GM12873 (cell line): ENCODE measurements around the gene ZFR2.

Source experiments
- TF ChIP-seq, protein P1 (sequence below): IDR thresholded peaks from 2 replicates; pipeline ENCODE4 v1.5.1; 2012; ENCODE audit warnings: low read depth, mild to moderate bottlenecking, moderate library complexity, low read length, control low read depth; ENCODE audit not compliant: insufficient read depth; ENCODE audit errors: missing control alignments

ZFR2 gene

DNA sequence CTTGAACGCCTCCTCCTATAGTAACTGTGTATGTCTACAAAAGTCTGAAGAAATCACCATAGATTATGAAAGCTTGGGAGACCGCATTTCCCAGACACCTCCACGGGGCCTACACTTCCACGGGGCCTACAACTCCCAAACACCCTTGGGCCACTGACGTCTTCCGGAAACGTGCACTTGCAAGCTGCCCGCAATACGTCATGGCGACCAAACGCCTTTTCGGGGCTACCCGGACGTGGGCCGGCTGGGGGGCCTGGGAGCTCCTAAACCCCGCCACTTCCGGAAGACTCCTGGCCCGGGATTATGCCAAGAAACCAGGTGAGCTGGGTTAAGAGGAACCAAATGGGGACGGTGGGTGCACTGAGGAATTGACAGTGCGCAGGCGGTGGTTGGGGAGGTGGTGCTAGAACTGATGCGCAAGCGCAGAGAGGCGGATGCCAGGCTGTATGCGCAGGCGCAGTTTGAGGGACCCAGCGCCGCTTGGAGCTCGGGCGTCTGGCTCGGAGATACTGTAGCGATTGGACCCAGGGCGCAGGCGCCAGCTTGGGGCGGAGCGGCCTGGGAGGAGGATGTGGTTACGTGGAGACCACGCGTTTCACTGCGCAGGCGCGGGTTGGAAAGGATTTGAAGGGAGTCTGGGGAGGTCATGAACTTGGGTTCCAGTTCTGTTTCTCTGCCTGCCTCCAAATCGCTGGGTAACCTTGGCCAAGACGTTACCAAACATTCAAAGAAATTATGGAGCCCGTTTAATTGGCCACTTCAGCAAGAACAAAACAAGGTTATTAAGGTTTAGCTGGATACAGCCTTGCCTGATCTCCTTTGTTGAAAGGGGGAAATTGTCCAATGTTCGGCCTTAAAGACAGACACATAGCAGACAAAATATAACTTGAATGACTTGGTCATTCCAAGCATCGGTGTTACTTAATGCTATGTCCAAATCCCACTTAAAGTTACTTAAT is 106.1 kb downstream of the ZFR2 start, which contains the start of gene MRPL54:
Gene MRPL54, plus strand, starts transcription at position 182 of the 959 bp plus-strand sequence. Its CDS starts 19 bp downstream, at position 201.
- TF ChIP-seq, protein P1, sequence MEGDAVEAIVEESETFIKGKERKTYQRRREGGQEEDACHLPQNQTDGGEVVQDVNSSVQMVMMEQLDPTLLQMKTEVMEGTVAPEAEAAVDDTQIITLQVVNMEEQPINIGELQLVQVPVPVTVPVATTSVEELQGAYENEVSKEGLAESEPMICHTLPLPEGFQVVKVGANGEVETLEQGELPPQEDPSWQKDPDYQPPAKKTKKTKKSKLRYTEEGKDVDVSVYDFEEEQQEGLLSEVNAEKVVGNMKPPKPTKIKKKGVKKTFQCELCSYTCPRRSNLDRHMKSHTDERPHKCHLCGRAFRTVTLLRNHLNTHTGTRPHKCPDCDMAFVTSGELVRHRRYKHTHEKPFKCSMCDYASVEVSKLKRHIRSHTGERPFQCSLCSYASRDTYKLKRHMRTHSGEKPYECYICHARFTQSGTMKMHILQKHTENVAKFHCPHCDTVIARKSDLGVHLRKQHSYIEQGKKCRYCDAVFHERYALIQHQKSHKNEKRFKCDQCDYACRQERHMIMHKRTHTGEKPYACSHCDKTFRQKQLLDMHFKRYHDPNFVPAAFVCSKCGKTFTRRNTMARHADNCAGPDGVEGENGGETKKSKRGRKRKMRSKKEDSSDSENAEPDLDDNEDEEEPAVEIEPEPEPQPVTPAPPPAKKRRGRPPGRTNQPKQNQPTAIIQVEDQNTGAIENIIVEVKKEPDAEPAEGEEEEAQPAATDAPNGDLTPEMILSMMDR, result no peak

GRCh38 chr19:3762130-3762473 is 106.7 kb downstream of the ZFR2 start:
- TF ChIP-seq, protein P1, result no peak

DNA sequence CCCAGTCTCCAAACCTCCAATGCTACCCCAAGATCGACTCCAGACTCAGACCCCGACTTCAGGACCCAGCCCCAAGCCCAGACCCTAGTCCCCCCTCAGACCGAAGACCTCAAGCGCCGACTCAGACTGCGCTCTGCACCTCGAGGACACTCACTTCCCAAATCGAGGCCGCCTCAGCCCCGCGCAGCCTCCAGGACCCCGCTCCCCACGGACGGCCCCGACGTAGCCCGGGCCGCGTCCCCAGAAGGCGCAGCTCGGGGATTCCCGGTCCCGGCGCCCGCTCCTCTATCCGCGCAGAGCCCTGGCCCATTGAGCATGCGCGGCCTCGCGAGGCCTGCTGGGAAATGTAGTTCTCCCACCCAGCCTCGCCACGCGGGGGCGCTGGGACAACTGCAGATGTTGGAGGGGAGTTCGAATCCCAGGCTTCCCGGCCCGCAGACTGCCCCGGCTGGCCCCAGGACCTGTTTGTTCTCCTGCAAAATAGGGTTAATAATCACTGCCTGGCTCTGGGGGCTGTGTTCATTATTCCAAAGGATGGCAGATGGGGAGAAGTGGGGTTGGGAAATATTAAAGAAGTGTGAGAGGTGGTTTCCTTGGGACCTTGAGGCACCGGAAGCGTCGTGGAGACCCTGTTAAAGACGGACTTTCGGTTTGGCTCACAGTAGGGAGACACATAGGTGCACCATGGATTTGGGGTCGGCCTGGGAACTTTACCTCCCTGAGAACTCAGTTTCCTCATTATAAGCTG is 107.3 kb downstream of the ZFR2 start, which contains the start of gene APBA3:
Gene APBA3, minus strand, starts transcription at position 311 of the 748 bp plus-strand sequence. CDS start 1,428 bp downstream, outside the sequence.
- TF ChIP-seq, protein P1, result peak; percentile 70

DNA sequence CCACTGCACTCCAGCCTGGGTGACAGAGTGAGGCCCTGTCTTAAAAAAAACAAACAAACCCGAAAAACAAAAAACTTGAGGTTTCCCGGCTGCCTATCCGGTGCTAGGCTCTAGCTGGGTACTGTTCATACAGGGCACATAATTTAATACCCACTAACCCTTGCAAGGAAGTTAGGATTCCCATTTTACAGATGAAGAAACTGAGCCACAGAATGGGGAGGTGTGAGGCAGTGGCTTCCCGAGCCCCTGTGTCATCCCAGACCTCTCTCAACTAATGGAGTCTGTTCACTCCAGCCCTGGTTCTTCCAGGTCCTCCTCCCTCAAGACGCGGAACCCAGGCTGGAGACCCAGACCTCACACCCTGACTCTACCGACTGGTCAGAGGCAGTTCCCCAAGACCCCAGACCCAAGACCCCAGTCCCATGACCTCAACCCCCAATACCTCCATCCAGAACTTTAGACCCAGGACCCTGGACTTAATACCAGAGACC is 107.9 kb downstream of the ZFR2 start:
- TF ChIP-seq, protein P1, result no peak

- TF ChIP-seq, protein P1, result no peak
These were observed 109.2 kb downstream of the ZFR2 start for GRCh38 chr19:3759482-3760254.
